Measurements from ENCODE around the gene ALOX15B. TPM values are rescaled to one million over a fixed set of nuclear protein-coding genes. Genes with fewer than 3 reads are reported as not detected.

The ALOX15B gene
- total and polyA plus RNA-seq, 9 of the 15 experiments (the other 6 are each of a cell fraction or from before 2014, with no cell fraction given): 0.04 TPM; not detected in 8

DNA sequence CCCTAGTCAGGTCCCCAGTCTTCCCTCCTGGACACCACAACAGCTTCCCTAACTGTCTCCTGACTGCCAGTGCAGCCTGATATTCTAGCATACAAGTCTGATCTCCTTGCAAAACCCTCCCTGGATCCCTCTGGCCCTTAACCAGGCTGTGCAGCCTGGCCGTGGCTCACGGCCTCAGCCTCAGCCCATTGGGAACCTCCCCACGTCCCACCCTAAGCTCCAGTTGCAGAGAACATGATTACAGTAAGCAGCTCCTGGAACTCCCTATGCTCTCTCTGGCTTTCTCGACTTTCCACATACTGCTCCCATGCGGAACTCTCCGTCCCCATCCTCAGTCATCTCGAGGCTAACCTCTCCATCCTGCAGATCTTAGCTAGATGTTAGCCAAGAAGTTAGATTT, 35.7 kb downstream of the ALOX15B start:
- Histone ChIP-seq H3K4me2 (ENCODE audit: insufficient read depth, low read length) (no peak overlapping the region), H3K79me2 (ENCODE audit: control insufficient read depth, insufficient read depth, low read length) (no peaks in the 10 kb centered on the region), H3K4me1 (replicated peaks in 1 of 2; ENCODE audit: control insufficient read depth in 2 of 2, insufficient read depth in 2 of 2, low read length in 2 of 2) (peaks cover 5 to 23% of the 10 kb centered on the region in 2 experiments; a peak in 3 of 5 replicates), H3K9me3 (replicated peaks; ENCODE audit: control insufficient read depth, insufficient read depth, low read depth, low read length) (no peaks in the 10 kb centered on the region), H3K4me3 (no peak overlapping the region), H2AFZ (ENCODE audit: low read depth, low read length) (no peak overlapping the region), H3K9ac (ENCODE audit: insufficient read depth in 1 of 2, low read depth in 2 of 2, low read length in 2 of 2) (no peak overlapping the region), H3K36me3 (ENCODE audit: control insufficient read depth, insufficient read depth, low read length) (no peaks in the 10 kb centered on the region), H3K27ac (ENCODE audit: extremely low read depth, low read depth, low read length) (no peak overlapping the region), H4K20me1 (replicated peaks; ENCODE audit: control insufficient read depth, insufficient read depth, low read length) (no peaks in the 10 kb centered on the region), H3K9me1 (ENCODE audit: control insufficient read depth, insufficient read depth, low read length) (no peaks in the 10 kb centered on the region), H3K27me3 (ENCODE audit: control insufficient read depth in 2 of 2, insufficient read depth in 2 of 2, low read length in 2 of 2) (peaks cover 0 to 25% of the 10 kb centered on the region in 2 experiments; a peak in 3 of 5 replicates)
- ATAC-seq (no peak), DNase-seq (ENCODE audit: extremely low read depth in 1 of 4, low spot score in 3 of 4) (no peak), FAIRE-seq (no peak)
- CTCF ChIA-PET (ENCODE audit: low intra/inter-chr PET ratio): no interaction called here
- no TSS peak for BruUV-seq (replicated peaks)
- intact Hi-C loops (cut with micrococcal nuclease): loop anchor here (5.0 kb wide), 1 partner anchor 38 kb away; no protein-coding TSS in a partner anchor
- POLR2A ChIA-PET: interaction anchor here (0.6 to 2.1 kb wide), 4 partner anchors 8 to 189 kb away, joined by 3 to 9 read pairs (median 3); no protein-coding TSS in a partner anchor
- WGBS (ENCODE audit: insufficient coverage, low coverage, missing lambda C conversion rate): 5% methylated on average over 7 of the region's 7 CpGs
- TF ChIP-seq RAD51 (IDR thresholded peaks at IDR 0.05; ENCODE audit: borderline replicate concordance, low read depth): no peak
- TF ChIP-seq, protein P1, sequence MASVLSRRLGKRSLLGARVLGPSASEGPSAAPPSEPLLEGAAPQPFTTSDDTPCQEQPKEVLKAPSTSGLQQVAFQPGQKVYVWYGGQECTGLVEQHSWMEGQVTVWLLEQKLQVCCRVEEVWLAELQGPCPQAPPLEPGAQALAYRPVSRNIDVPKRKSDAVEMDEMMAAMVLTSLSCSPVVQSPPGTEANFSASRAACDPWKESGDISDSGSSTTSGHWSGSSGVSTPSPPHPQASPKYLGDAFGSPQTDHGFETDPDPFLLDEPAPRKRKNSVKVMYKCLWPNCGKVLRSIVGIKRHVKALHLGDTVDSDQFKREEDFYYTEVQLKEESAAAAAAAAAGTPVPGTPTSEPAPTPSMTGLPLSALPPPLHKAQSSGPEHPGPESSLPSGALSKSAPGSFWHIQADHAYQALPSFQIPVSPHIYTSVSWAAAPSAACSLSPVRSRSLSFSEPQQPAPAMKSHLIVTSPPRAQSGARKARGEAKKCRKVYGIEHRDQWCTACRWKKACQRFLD (CRISPR knock-in tag; IDR thresholded peaks at IDR 0.05): no peak
- no peak for TF ChIP-seq XRCC4 (IDR thresholded peaks at IDR 0.05; ENCODE audit: extremely low read depth, insufficient read depth, insufficient read length)
- TF ChIP-seq RFX5 (IDR thresholded peaks at IDR 0.05; ENCODE audit: low read depth, low read length): no peak
- TF ChIP-seq FOXJ3 (CRISPR knock-in tag; IDR thresholded peaks at IDR 0.05): no peak
- no peak for TF ChIP-seq RCOR1 (IDR thresholded peaks at IDR 0.05; ENCODE audit: borderline replicate concordance in 1 of 2, low read depth in 2 of 2, low read length in 2 of 2)
- TF ChIP-seq, protein P2, sequence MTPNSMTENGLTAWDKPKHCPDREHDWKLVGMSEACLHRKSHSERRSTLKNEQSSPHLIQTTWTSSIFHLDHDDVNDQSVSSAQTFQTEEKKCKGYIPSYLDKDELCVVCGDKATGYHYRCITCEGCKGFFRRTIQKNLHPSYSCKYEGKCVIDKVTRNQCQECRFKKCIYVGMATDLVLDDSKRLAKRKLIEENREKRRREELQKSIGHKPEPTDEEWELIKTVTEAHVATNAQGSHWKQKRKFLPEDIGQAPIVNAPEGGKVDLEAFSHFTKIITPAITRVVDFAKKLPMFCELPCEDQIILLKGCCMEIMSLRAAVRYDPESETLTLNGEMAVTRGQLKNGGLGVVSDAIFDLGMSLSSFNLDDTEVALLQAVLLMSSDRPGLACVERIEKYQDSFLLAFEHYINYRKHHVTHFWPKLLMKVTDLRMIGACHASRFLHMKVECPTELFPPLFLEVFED (CRISPR knock-in tag; conservative IDR thresholded peaks at IDR 0.05): no peak
- TF ChIP-seq, protein P3, sequence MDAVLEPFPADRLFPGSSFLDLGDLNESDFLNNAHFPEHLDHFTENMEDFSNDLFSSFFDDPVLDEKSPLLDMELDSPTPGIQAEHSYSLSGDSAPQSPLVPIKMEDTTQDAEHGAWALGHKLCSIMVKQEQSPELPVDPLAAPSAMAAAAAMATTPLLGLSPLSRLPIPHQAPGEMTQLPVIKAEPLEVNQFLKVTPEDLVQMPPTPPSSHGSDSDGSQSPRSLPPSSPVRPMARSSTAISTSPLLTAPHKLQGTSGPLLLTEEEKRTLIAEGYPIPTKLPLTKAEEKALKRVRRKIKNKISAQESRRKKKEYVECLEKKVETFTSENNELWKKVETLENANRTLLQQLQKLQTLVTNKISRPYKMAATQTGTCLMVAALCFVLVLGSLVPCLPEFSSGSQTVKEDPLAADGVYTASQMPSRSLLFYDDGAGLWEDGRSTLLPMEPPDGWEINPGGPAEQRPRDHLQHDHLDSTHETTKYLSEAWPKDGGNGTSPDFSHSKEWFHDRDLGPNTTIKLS (IDR thresholded peaks at IDR 0.05; ENCODE audit: borderline replicate concordance, low read depth): no peak
- TF ChIP-seq TRIM24 (IDR thresholded peaks at IDR 0.05): no peak
- no peak for TF ChIP-seq ZNF561 (CRISPR knock-in tag; conservative IDR thresholded peaks at IDR 0.05)
- in situ Hi-C loops (cut with MboI): loop anchor here (25.0 kb wide), 2 partner anchors 713 to 913 kb away; partner anchors contain the start of gene MFSD6L
